Mesenchymal stem cell (in vitro differentiated cells and primary cell): Measurements from ENCODE around the gene SKI.

Experiments
- DNase-seq: peaks from one replicate; pipeline ENCODE4 v3.0.0-alpha.2; 2013
- H2AFZ ChIP-seq: one replicate; pipeline ENCODE4 v1.6.1; 2013; ENCODE audit warnings: low read depth, mild to moderate bottlenecking, control low read depth, inconsistent platforms, low read length, moderate library complexity
- H2AK5ac ChIP-seq: 2 replicates; pipeline ENCODE4 v1.6.1; 2013; ENCODE audit warnings: low read length, moderate library complexity, mild to moderate bottlenecking, inconsistent platforms; ENCODE audit not compliant: severe bottlenecking
- H2BK120ac ChIP-seq: one replicate; pipeline ENCODE4 v1.6.1; 2013; ENCODE audit warnings: low read depth, mild to moderate bottlenecking, inconsistent platforms, low read length, moderate library complexity
- H2BK12ac ChIP-seq, 2 experiments: one replicate each; pipeline ENCODE4 v1.6.1; 2013; ENCODE audit warnings: inconsistent platforms in 2 of 2, low read length in 2 of 2, mild to moderate bottlenecking in 2 of 2, moderate library complexity in 2 of 2, control low read depth in 1 of 2
- H2BK15ac ChIP-seq: one replicate; pipeline ENCODE4 v1.6.1; 2013; ENCODE audit warnings: mild to moderate bottlenecking, low read depth, inconsistent platforms; ENCODE audit not compliant: poor library complexity, severe bottlenecking
- H2BK5ac ChIP-seq: 2 replicates; pipeline ENCODE4 v1.6.1; 2013; ENCODE audit warnings: low read depth, mild to moderate bottlenecking, low read length, control low read depth, inconsistent platforms; ENCODE audit not compliant: poor library complexity, severe bottlenecking
- H3K14ac ChIP-seq, 2 experiments: one replicate each; pipeline ENCODE4 v1.6.1; 2013; ENCODE audit warnings: inconsistent platforms in 2 of 2, low read length in 2 of 2, control low read depth in 1 of 2, mild to moderate bottlenecking in 1 of 2, moderate library complexity in 1 of 2
- H3K18ac ChIP-seq, 2 experiments: one replicate each; pipeline ENCODE4 v1.6.1; 2013; ENCODE audit warnings: inconsistent platforms in 2 of 2, low read length in 2 of 2, control low read depth in 1 of 2, low read depth in 1 of 2, mild to moderate bottlenecking in 1 of 2
- H3K23ac ChIP-seq, 2 experiments: one replicate each; pipeline ENCODE4 v1.6.1; 2013; ENCODE audit warnings: inconsistent platforms in 2 of 2, low read length in 2 of 2, mild to moderate bottlenecking in 2 of 2, moderate library complexity in 2 of 2, control low read depth in 1 of 2
- H3K27ac ChIP-seq: 2 replicates; pipeline ENCODE4 v1.5.1; 2013; ENCODE audit warnings: mild to moderate bottlenecking, moderate library complexity, low read length, control low read depth, inconsistent platforms; ENCODE audit not compliant: poor library complexity, severe bottlenecking
- H3K27me3 ChIP-seq, 2 experiments: 2 replicates each; pipeline versions ENCODE4 v1.6.1 to v1.7.0; 2013; ENCODE audit warnings: low read length in 2 of 2, mild to moderate bottlenecking in 2 of 2, moderate library complexity in 2 of 2, control low read depth in 1 of 2, inconsistent platforms in 1 of 2; ENCODE audit not compliant: control insufficient read depth in 1 of 2, insufficient read depth in 1 of 2
- H3K36me3 ChIP-seq, 2 experiments: 2 replicates each; pipeline versions ENCODE4 v1.6.1 to v1.7.0; 2013; ENCODE audit warnings: low read length in 2 of 2, control low read depth in 1 of 2, inconsistent platforms in 1 of 2, low read depth in 1 of 2, mild to moderate bottlenecking in 1 of 2; ENCODE audit not compliant: insufficient read depth in 2 of 2, control insufficient read depth in 1 of 2
- H3K4ac ChIP-seq, 2 experiments: one replicate each; pipeline ENCODE4 v1.6.1; 2013; ENCODE audit warnings: inconsistent platforms in 2 of 2, low read length in 2 of 2, mild to moderate bottlenecking in 2 of 2, moderate library complexity in 2 of 2, control low read depth in 1 of 2, low read depth in 1 of 2
- H3K4me1 ChIP-seq: 2 replicates; pipeline ENCODE4 v1.6.1; 2013; ENCODE audit warnings: low read depth, low read length, control low read depth; ENCODE audit not compliant: control insufficient read depth, insufficient read depth
- H3K4me2 ChIP-seq: 2 replicates; pipeline ENCODE4 v1.6.1; 2013; ENCODE audit warnings: low read length, mild to moderate bottlenecking, inconsistent platforms; ENCODE audit not compliant: poor library complexity, severe bottlenecking
- H3K4me3 ChIP-seq, 2 experiments: 2 replicates each; pipeline versions ENCODE4 v1.5.1 to v1.7.0; 2013; ENCODE audit warnings: low read length in 2 of 2, mild to moderate bottlenecking in 2 of 2, control low read depth in 1 of 2, low read depth in 1 of 2; ENCODE audit not compliant: insufficient read depth in 1 of 2
- H3K79me1 ChIP-seq: replicated peaks from 2 replicates; pipeline ENCODE4 v1.6.1; 2013; ENCODE audit warnings: mild to moderate bottlenecking, control low read depth, low read length, inconsistent platforms; ENCODE audit not compliant: poor library complexity, severe bottlenecking
- H3K9ac ChIP-seq: 2 replicates; pipeline ENCODE4 v1.7.0; 2013; ENCODE audit warnings: mild to moderate bottlenecking, low read length, moderate library complexity
- H3K9me3 ChIP-seq: 2 replicates; pipeline ENCODE4 v1.7.0; 2013; ENCODE audit warnings: mild to moderate bottlenecking, low read length; ENCODE audit not compliant: control insufficient read depth
- H4K8ac ChIP-seq: one replicate; pipeline ENCODE4 v1.6.1; 2013; ENCODE audit warnings: inconsistent platforms, mild to moderate bottlenecking, low read length, moderate library complexity
- H4K91ac ChIP-seq: one replicate; pipeline ENCODE4 v1.6.1; 2013; ENCODE audit warnings: mild to moderate bottlenecking, low read length, inconsistent platforms
- WGBS: methylation state at CpG from one replicate; pipeline ENCODE4 v1.1.7; 2013; ENCODE audit warnings: mixed read lengths; 5-methylcytosine and 5-hydroxymethylcytosine counted together

The SKI gene

GRCh38 chr1:2203671-2204414 is 24.3 kb upstream of the SKI start:
- Histone ChIP-seq H3K4me1 (peaks cover 47% of the 10 kb centered on the region), H3K79me1 (peaks cover 5% of the 10 kb centered on the region), H3K23ac (peak overlapping the region in 1 of 2 experiments; percentile 6), H3K9ac (peak overlapping the region; percentile 90), H3K4me2 (peak overlapping the region; percentile 98), H3K18ac (peak overlapping the region; percentile 89 to 90), H3K27me3 (no peaks in the 10 kb centered on the region), H2AK5ac (no peak overlapping the region), H4K91ac (peak overlapping the region; percentile 12), H2BK12ac (peak overlapping the region in 1 of 2 experiments; percentile 59), H2BK15ac (no peak overlapping the region), H3K27ac (no peak overlapping the region), H2AFZ (peak overlapping the region; percentile 54), H4K8ac (peak overlapping the region; percentile 71), H2BK5ac (no peak overlapping the region), H3K14ac (peak overlapping the region in 1 of 2 experiments; percentile 19), H3K9me3 (no peaks in the 10 kb centered on the region), H3K36me3 (no peaks in the 10 kb centered on the region), H3K4ac (peak overlapping the region in 1 of 2 experiments; percentile 8), H2BK120ac (no peak overlapping the region), H3K4me3 (peak overlapping the region in 1 of 2 experiments; percentile 79)
- DNase-seq: no peak
- WGBS: 81% methylated on average over 22 of the region's 25 CpGs

GRCh38 chr1:2204415-2205190 is 23.5 kb upstream of the SKI start:
- 2% methylated on average over 8 of the region's 60 CpGs for WGBS
- H3K4me2 ChIP-seq: peak overlapping the region; percentile 98
- no peaks in the 10 kb centered on the region for H3K36me3 ChIP-seq
- H3K9ac ChIP-seq: peak overlapping the region; percentile 90
- H3K27me3 ChIP-seq: no peaks in the 10 kb centered on the region
- peak overlapping the region in 1 of 2 experiments; percentile 82 for H2BK12ac ChIP-seq
- no peak overlapping the region for H2BK5ac ChIP-seq
- H3K4me3 ChIP-seq: peak overlapping the region; percentile 55 to 79
- peaks cover 6% of the 10 kb centered on the region for H3K79me1 ChIP-seq
- peak overlapping the region; percentile 89 to 90 for H3K18ac ChIP-seq
- H2BK120ac ChIP-seq: no peak overlapping the region
- peak overlapping the region; percentile 76 for H4K8ac ChIP-seq
- peaks cover 48% of the 10 kb centered on the region for H3K4me1 ChIP-seq
- no peaks in the 10 kb centered on the region for H3K9me3 ChIP-seq
- H4K91ac ChIP-seq: peak overlapping the region; percentile 12
- peak; percentile 81 for DNase-seq
- H3K4ac ChIP-seq: peak overlapping the region; percentile 8 to 57
- H3K14ac ChIP-seq: peak overlapping the region in 1 of 2 experiments; percentile 82
- no peak overlapping the region for H3K27ac ChIP-seq
- no peak overlapping the region for H2AK5ac ChIP-seq
- H3K23ac ChIP-seq: peak overlapping the region in 1 of 2 experiments; percentile 75
- no peak overlapping the region for H2BK15ac ChIP-seq
- H2AFZ ChIP-seq: peak overlapping the region; percentile 54

DNA sequence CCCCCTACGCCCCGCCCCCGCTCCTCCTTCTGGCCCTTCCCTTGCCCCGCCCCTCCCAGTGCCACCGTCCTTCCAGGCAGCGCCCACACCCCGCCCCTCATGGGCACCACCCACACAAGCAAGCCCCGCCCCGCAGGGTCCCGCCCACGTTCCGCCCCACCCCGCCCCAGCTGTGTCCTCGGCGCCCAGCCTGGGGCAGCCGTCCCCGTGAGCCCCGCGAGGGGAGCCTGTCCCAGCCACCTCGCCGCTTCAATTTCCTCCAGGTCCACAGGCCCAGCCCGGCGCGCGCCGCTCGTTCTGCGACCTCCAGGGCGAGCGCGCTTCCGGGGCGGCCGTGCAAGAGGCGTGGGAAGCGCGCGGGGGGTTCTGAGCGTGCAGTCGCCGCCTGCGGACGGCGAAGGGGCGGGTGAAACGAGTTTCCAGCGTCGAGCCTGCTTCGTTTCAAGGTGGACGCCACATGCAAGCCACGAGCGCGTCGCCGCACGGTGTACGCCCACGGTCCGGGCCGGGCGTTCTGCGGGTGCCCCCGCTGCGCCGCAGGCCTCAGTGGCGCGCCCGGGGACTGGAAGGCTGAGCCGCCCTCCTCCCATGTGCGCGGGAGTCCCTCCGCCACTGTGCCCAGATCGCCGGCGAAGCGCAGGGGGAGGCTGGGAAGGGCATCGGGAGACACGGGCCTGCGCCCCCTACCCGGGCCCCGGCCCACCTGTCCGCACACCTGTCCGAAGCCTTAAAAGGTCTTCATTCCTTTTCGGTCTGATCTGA is 22.7 kb upstream of the SKI start:
- DNase-seq: peak; percentile 92
- H3K9ac ChIP-seq: peak overlapping the region; percentile 58
- H3K36me3 ChIP-seq: no peaks in the 10 kb centered on the region
- H4K91ac ChIP-seq: peak overlapping the region; percentile 83
- H3K4me2 ChIP-seq: peak overlapping the region; percentile 84
- peak overlapping the region; percentile 3 for H2AK5ac ChIP-seq
- H3K18ac ChIP-seq: peak overlapping the region; percentile 74 to 93
- H3K4me1 ChIP-seq: peaks cover 55% of the 10 kb centered on the region
- no peaks in the 10 kb centered on the region for H3K27me3 ChIP-seq
- peak overlapping the region in 1 of 2 experiments; percentile 77 for H3K23ac ChIP-seq
- peak overlapping the region; percentile 96 for H4K8ac ChIP-seq
- no peaks in the 10 kb centered on the region for H3K9me3 ChIP-seq
- H2AFZ ChIP-seq: peak overlapping the region; percentile 8
- no peak overlapping the region for H2BK5ac ChIP-seq
- H2BK12ac ChIP-seq: peak overlapping the region; percentile 49 to 80
- no peak overlapping the region for H3K27ac ChIP-seq
- H2BK120ac ChIP-seq: peak overlapping the region; percentile 36
- peaks cover 6% of the 10 kb centered on the region for H3K79me1 ChIP-seq
- H3K4me3 ChIP-seq: peak overlapping the region; percentile 58 to 67
- H2BK15ac ChIP-seq: peak overlapping the region; percentile 52
- peak overlapping the region in 1 of 2 experiments; percentile 67 for H3K14ac ChIP-seq
- WGBS: 11% methylated on average over 75 of the region's 84 CpGs
- peak overlapping the region; percentile 6 to 93 for H3K4ac ChIP-seq
